Measurements from ENCODE around the gene DNAJB13. TPM values are rescaled to one million over a fixed set of nuclear protein-coding genes. Genes with fewer than 3 reads are reported as not detected.

The DNAJB13 gene
- total and polyA plus RNA-seq, 8 donors: 0.22 to 2.1 (median 0.47) TPM

DNA sequence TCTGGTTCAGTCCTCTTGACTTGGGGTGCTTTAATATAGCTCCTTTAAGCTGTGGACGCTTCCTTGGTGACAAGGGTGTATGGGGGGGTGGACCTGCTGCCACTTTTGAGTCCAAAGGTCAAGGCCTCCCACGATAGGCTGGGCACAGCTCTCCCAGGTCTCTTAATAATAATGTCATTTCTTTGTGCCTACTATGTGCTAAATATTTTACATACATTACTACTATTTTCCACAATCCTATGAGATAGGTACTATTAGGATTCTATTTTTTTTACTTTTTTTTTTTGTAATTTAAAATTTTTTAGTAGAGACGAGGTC lies 58.4 kb downstream of the DNAJB13 start:
- WGBS, 2 donors: 47 to 59% methylated on average over 3 of the region's 3 CpGs
- H3K36me3 ChIP-seq: no peaks in the 10 kb centered on the region
- no peaks in the 10 kb centered on the region for H3K9me3 ChIP-seq
- no peak overlapping the region for H3K27ac ChIP-seq
- ATAC-seq (peak in 2 of 4 donors; percentile 7 to 43), FAIRE-seq (no peak), DNase-seq (no peak)
- H3K27me3 ChIP-seq: no peaks in the 10 kb centered on the region
- TF ChIP-seq, protein P1, sequence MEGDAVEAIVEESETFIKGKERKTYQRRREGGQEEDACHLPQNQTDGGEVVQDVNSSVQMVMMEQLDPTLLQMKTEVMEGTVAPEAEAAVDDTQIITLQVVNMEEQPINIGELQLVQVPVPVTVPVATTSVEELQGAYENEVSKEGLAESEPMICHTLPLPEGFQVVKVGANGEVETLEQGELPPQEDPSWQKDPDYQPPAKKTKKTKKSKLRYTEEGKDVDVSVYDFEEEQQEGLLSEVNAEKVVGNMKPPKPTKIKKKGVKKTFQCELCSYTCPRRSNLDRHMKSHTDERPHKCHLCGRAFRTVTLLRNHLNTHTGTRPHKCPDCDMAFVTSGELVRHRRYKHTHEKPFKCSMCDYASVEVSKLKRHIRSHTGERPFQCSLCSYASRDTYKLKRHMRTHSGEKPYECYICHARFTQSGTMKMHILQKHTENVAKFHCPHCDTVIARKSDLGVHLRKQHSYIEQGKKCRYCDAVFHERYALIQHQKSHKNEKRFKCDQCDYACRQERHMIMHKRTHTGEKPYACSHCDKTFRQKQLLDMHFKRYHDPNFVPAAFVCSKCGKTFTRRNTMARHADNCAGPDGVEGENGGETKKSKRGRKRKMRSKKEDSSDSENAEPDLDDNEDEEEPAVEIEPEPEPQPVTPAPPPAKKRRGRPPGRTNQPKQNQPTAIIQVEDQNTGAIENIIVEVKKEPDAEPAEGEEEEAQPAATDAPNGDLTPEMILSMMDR (IDR thresholded peaks at IDR 0.05): no peak
- intact Hi-C loops (cut with DNase I): no loop called here
- H3K4me1 ChIP-seq: no peaks in the 10 kb centered on the region
- H3K4me3 ChIP-seq: no peak overlapping the region

DNA sequence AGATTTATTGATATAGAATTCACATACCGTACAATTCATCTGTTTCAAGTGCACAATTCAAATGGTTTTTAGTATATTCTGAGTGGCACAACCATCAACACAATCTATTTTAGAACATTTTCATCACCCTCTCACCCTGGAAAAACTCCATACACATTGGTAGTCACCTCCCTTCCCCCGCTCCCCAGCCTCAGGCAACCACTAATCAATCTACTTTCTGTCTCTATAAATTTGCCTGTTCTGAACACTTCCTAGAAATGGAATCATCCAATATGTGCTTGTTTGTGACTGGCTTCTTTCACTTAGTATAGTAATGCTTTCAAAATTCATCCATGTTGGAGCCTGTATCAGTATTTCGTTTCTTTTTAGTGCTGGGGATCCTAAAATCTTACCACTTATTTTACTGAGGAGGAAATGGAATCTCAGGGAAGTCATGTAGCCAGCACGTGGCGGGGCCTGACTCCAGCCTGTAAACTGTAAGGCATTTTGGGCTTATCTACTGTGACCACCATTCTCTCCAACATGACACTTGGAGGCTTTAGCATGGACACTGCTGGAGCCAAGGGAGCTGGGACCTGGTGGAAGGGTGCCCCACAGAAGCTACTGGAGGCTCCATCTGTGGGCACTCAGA lies 59.0 kb downstream of the DNAJB13 start:
- no peaks in the 10 kb centered on the region for H3K4me1 ChIP-seq
- WGBS, 2 donors: 93 to 95% methylated on average over 5 of the region's 5 CpGs
- TF ChIP-seq, protein P1 (IDR thresholded peaks at IDR 0.05): no peak
- no peak overlapping the region for H3K27ac ChIP-seq
- no peak overlapping the region for H3K4me3 ChIP-seq
- ATAC-seq: no peak
- H3K9me3 ChIP-seq: no peaks in the 10 kb centered on the region
- H3K27me3 ChIP-seq: no peaks in the 10 kb centered on the region
- DNase-seq: no peak
- H3K36me3 ChIP-seq: no peaks in the 10 kb centered on the region
- no peak for FAIRE-seq
- intact Hi-C loops (cut with DNase I): no loop called here

DNA sequence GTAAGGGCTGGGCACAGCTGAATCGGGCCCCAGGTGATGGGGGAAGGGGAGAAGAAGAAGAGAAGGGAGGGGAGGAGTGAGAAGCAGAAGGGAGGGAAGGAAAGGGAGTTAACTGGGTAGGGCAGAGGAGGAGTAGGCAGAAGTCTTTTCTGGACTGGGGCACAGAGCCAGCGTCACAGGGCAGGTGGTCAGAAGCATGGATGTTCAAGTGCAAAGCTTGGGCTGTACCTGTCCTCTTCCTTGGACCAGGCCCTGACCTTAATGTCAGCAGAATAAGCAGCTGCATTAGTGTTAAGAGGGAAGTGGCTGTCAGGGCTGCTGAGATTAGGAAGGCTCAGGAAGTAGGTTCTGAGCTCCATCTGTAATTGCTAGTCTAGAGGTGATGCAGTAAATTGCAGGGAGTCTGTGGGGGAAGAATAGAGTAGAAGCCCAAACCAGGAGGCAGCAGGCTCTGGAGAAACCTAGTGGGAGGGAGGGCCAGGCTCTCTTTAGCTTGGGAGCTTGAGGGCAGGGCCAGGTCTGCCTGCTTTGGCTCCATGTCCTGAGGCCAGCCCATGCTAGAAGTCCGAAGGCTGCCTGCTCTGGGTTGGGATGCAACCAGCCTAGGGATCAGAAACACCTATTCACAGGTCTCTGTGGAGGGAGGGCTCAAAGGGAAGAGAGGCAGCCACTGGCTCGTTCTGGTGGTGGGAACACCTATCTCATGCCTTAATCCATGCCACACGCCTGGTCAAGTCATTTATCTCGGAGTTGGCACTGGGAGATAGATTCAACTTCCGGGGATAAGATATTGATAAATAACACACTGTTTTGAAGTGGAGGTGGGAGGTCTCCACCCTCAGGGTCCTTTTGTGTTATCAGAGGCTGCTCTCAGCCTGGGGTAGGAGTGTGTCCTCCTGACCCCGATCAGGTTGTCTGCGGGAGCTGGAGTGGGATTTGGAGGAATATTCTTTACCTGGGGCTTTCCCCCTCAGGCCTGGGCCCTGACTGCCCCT lies 59.8 kb downstream of the DNAJB13 start:
- 80 to 85% methylated on average over 9 of the region's 9 CpGs for WGBS, 2 donors
- ATAC-seq (no peak), DNase-seq (no peak), FAIRE-seq (no peak)
- Histone ChIP-seq H3K4me3 (no peak overlapping the region), H3K27ac (no peak overlapping the region), H3K4me1 (no peaks in the 10 kb centered on the region), H3K27me3 (no peaks in the 10 kb centered on the region), H3K36me3 (no peaks in the 10 kb centered on the region), H3K9me3 (no peaks in the 10 kb centered on the region)
- intact Hi-C loops (cut with DNase I): no loop called here
- TF ChIP-seq, protein P1 (IDR thresholded peaks at IDR 0.05): no peak

DNA sequence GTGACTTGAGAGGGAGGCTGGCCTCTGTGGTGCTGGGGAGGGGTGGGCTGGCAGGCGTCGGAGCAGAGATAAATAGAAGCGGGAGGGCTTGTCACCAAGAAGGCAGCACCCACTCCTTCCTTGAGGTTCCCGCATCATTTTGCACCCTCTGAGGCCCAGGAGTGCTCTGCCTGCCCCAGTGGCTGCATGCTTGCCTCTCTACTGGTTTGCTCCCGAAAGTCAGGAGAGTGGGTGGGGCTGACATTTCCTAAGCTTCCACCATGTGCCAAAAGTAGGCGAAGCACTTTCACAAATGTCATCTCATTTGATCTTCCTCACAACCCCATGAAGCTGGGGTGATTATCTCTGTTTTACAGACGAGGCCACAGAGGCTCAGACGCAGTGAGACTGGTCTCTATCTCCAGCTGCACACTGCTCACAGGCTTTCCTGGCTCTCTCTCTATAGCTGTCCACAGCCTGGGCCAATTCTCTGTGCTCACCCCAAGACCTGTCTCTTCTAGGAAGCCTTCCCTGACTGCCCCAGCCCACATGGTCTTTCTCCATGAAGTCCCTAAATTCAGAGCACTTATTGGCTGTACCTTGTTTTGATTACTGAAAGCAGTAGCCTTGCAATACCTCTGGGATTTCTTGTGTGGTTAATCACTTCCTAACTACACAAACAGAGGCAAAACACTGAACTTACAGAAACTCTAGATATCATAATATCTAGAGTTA lies 60.7 kb downstream of the DNAJB13 start:
- H3K36me3 ChIP-seq: no peaks in the 10 kb centered on the region
- intact Hi-C loops (cut with DNase I): no loop called here
- DNase-seq (no peak), FAIRE-seq (no peak), ATAC-seq (peak in 1 of 4 donors; percentile 20)
- WGBS, 2 donors: 86 to 90% methylated on average over 8 of the region's 8 CpGs
- TF ChIP-seq, protein P1 (IDR thresholded peaks at IDR 0.05): no peak
- H3K27ac ChIP-seq: no peak overlapping the region
- no peaks in the 10 kb centered on the region for H3K4me1 ChIP-seq
- H3K9me3 ChIP-seq: no peaks in the 10 kb centered on the region
- no peaks in the 10 kb centered on the region for H3K27me3 ChIP-seq
- no peak overlapping the region for H3K4me3 ChIP-seq

Measured in pancreas (tissue), 10 donors.